Muscle layer of duodenum (tissue), 2 donors: ENCODE results near the gene HK1.

Experiments used
- H3K27ac ChIP-seq: one replicate; pipeline ENCODE4 v1.7.0; 2013; ENCODE audit warnings: mild to moderate bottlenecking, low read length
- H3K27me3 ChIP-seq: one replicate; pipeline ENCODE4 v1.7.0; 2013; ENCODE audit warnings: low read depth, mild to moderate bottlenecking, control low read depth, low read length
- H3K36me3 ChIP-seq, 2 donors: one replicate each; pipeline ENCODE4 v1.7.0; 2013; ENCODE audit warnings: low read length in 2 of 2, control low read depth in 1 of 2, mild to moderate bottlenecking in 1 of 2; ENCODE audit not compliant: insufficient read depth in 2 of 2, control insufficient read depth in 1 of 2
- H3K4me1 ChIP-seq, 2 donors: one replicate each; pipeline ENCODE4 v1.7.0; 2013; ENCODE audit warnings: low read length in 2 of 2, mild to moderate bottlenecking in 2 of 2, control low read depth in 1 of 2, moderate library complexity in 1 of 2; ENCODE audit not compliant: insufficient read depth in 2 of 2, control insufficient read depth in 1 of 2
- H3K4me3 ChIP-seq, 2 donors: one replicate each; pipeline ENCODE4 v1.7.0; 2013; ENCODE audit warnings: low read length in 2 of 2, low read depth in 1 of 2, mild to moderate bottlenecking in 1 of 2
- H3K9me3 ChIP-seq, 2 donors: one replicate each; pipeline ENCODE4 v1.7.0; 2013; ENCODE audit warnings: low read length in 2 of 2, control low read depth in 1 of 2, mild to moderate bottlenecking in 1 of 2; ENCODE audit not compliant: control insufficient read depth in 1 of 2
- donor health status: healthy.

HK1 gene

GRCh38 chr10:69364232-69364940 lies 86.1 kb downstream of the HK1 start:
- Histone ChIP-seq H3K36me3 (peaks cover 23 to 44% of the 10 kb centered on the region in 2 donors), H3K9me3 (no peaks in the 10 kb centered on the region), H3K4me1 (peaks cover 12 to 29% of the 10 kb centered on the region in 2 donors), H3K27me3 (no peaks in the 10 kb centered on the region), H3K4me3 (no peak overlapping the region), H3K27ac (no peak overlapping the region)

- no peaks in the 10 kb centered on the region for H3K27me3 ChIP-seq
- peaks cover 0 to 6% of the 10 kb centered on the region in 2 donors for H3K4me1 ChIP-seq
- H3K9me3 ChIP-seq = no peaks in the 10 kb centered on the region
- peaks cover 42 to 60% of the 10 kb centered on the region in 2 donors for H3K36me3 ChIP-seq
- H3K4me3 ChIP-seq = no peak overlapping the region
- H3K27ac ChIP-seq = no peak overlapping the region
Measured at GRCh38 chr10:69366738-69367137, 88.4 kb downstream of the HK1 start.

GRCh38 chr10:69367469-69367868 lies 89.2 kb downstream of the HK1 start:
- H3K4me3 ChIP-seq = no peak overlapping the region
- no peaks in the 10 kb centered on the region for H3K27me3 ChIP-seq
- H3K4me1 ChIP-seq = peaks cover 0 to 5% of the 10 kb centered on the region in 2 donors
- H3K9me3 ChIP-seq = no peaks in the 10 kb centered on the region
- no peak overlapping the region for H3K27ac ChIP-seq
- peaks cover 42 to 58% of the 10 kb centered on the region in 2 donors for H3K36me3 ChIP-seq

DNA sequence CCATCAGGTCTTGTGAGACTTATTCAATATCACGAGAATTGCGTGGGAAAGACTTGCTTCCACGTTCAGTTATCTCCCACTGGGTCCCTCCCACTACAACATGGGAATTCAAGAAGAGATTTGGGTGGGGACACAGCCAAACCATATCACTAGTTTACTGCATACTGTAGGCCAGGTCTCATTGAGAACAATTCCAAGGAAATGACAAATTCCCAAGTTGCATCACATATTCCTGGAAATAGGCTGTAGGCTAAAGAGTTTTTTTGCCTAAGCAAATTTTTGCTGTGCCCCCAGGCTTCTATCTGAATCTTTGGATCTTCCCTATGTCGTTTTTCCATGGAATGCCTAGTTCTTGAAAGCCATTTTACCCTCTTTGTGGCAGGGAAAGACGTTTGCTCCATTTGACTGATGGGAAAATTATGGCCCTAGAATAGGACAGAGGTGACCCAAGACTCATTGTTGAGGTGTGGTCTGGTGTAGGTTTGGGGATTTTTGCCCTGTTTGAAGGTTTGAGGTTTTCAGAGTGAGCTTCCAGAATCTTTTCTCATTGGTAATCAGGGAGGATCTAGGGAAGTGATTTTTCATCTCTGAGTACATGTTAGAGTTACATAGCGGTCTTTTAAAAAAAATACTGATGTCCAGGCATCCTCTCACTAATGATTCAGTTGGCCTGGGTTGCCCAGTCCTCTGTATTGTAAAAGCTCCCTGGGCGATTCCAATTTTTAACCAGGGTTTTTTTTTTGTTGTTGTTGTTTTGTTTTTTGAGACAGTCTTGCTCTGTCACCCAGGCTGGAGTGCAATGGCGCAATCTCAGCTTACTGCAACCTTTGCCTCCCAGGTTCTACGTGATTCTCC lies 94.1 kb downstream of the HK1 start:
- no peak overlapping the region for H3K4me3 ChIP-seq
- no peaks in the 10 kb centered on the region for H3K9me3 ChIP-seq
- H3K27ac ChIP-seq = no peak overlapping the region
- peaks cover 36 to 40% of the 10 kb centered on the region in 2 donors for H3K36me3 ChIP-seq
- no peaks in the 10 kb centered on the region for H3K27me3 ChIP-seq
- peaks cover 12 to 17% of the 10 kb centered on the region in 2 donors for H3K4me1 ChIP-seq

DNA sequence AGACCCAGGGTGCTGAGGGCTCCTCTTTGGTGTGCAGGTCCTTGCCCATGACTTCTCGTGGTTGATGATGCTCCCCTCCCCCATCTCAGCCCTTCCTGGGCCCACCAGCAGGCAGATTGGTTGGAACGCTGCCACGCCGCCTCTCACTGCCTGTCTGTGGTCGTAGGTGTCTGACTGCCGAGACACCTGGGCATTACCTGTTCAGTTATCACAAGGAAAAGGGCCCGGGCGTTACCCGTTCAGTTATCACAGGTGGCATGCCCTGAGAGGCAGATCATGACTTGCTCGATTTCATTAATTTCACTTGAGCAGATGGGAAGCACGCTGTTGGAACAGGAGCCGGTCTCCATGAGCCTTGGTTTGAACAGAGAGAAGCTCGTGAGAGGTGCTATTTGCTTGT lies 95.9 kb downstream of the HK1 start:
- peaks cover 12 to 20% of the 10 kb centered on the region in 2 donors for H3K4me1 ChIP-seq
- peaks cover 26 to 30% of the 10 kb centered on the region in 2 donors for H3K36me3 ChIP-seq
- no peaks in the 10 kb centered on the region for H3K9me3 ChIP-seq
- H3K27me3 ChIP-seq = no peaks in the 10 kb centered on the region
- H3K27ac ChIP-seq = no peak overlapping the region
- no peak overlapping the region for H3K4me3 ChIP-seq

GRCh38 chr10:69374931-69375306 lies 96.6 kb downstream of the HK1 start:
- Histone ChIP-seq H3K27me3 (no peaks in the 10 kb centered on the region), H3K36me3 (peaks cover 28 to 30% of the 10 kb centered on the region in 2 donors), H3K4me3 (peak overlapping the region in 1 of 2 donors; percentile 15), H3K4me1 (peaks cover 12 to 20% of the 10 kb centered on the region in 2 donors), H3K27ac (no peak overlapping the region), H3K9me3 (no peaks in the 10 kb centered on the region)

DNA sequence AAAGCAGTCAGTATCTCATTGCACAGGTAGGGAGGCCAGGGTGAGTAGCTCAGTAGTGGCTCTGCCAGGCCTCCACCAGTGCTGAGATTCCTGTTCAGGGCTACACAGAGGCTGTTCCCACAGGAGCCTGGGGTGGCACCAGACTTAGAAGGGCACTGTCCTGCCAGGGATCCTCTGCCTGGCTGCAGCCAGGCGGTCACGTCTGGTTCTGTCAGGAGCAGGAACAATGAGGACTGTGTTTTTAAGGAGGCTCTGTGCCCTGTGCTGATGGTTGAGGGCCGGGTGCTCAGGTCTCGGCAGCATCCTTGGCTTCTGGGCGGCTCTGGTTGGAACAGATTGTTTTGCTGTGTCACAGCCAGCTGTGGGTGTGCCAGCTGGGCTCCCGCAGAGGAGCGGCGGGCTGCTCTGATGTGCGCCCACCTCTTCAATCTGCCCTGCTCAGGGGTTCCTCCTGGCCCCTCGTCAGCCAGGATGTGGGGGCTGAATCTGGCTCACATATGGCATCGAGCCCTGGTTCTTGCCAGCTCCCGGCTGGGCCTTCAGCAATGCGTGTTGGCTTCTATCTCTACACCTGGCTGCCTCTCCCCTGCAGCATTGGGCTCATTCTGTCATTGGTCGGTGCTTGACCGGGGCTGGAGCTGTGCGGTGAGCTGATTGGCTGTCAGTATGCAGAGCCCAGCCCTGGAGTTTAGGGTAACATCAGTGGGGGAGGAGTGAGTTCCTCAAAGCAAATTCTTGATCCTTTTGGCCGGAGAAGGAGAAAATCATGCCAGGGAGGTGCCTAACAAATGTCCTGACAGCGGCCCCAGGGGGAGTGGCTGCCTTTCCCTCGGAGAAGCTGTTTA lies 97.2 kb downstream of the HK1 start:
- Histone ChIP-seq H3K27me3 (no peaks in the 10 kb centered on the region), H3K4me3 (peak overlapping the region in 1 of 2 donors; percentile 15), H3K36me3 (peaks cover 23 to 30% of the 10 kb centered on the region in 2 donors), H3K27ac (no peak overlapping the region), H3K4me1 (peaks cover 12 to 20% of the 10 kb centered on the region in 2 donors), H3K9me3 (no peaks in the 10 kb centered on the region)

GRCh38 chr10:69376662-69377061 lies 98.4 kb downstream of the HK1 start:
- no peak overlapping the region for H3K27ac ChIP-seq

GRCh38 chr10:69377191-69377590 lies 98.9 kb downstream of the HK1 start:
- peaks cover 12 to 20% of the 10 kb centered on the region in 2 donors for H3K4me1 ChIP-seq
- H3K4me3 ChIP-seq = no peak overlapping the region
- H3K27me3 ChIP-seq = no peaks in the 10 kb centered on the region
- H3K36me3 ChIP-seq = peaks cover 17 to 23% of the 10 kb centered on the region in 2 donors
- no peak overlapping the region for H3K27ac ChIP-seq
- no peaks in the 10 kb centered on the region for H3K9me3 ChIP-seq

More at GRCh38 chr10:69376662-69377061, 98.4 kb downstream of the HK1 start:
- Histone ChIP-seq H3K36me3 (peaks cover 17 to 24% of the 10 kb centered on the region in 2 donors), H3K4me1 (peaks cover 12 to 20% of the 10 kb centered on the region in 2 donors), H3K9me3 (no peaks in the 10 kb centered on the region), H3K4me3 (no peak overlapping the region), H3K27me3 (no peaks in the 10 kb centered on the region)

DNA sequence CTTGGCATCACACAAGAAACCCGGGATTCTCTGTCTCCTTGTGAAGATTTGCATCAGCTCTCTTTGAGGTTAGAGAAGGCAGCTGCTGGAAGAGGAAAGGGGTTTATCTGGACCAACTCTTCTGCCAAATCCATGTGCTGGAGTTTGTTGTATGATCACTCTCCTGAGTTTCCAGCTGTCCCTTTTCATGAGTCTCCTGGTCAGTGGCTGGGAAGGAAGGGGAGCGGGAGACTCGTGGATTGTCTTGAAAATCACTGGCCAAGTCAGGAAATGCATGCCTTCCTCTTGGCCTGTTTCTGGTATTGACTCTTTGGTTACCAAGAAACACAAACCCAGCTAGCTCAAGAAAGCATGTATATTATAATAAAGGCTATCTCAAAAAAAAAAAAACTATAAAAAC lies 99.6 kb downstream of the HK1 start:
- Histone ChIP-seq H3K27ac (peak overlapping the region; percentile 14), H3K9me3 (no peaks in the 10 kb centered on the region), H3K36me3 (peaks cover 23 to 30% of the 10 kb centered on the region in 2 donors), H3K27me3 (no peaks in the 10 kb centered on the region), H3K4me1 (peaks cover 12 to 20% of the 10 kb centered on the region in 2 donors), H3K4me3 (no peak overlapping the region)

DNA sequence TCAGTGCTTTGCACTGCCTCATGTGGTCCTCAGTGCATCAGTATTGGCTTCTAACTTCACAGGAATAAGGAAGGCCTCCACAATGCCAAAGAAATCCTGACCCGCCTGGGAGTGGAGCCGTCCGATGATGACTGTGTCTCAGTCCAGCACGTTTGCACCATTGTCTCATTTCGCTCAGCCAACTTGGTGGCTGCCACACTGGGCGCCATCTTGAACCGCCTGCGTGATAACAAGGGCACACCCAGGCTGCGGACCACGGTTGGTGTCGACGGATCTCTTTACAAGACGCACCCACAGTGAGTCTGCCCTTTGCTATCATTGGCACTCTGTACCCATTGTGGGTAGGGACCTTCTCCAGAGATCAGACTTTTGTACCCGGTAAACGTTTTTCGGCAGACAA lies 101.5 kb downstream of the HK1 start:
- Histone ChIP-seq H3K4me1 (peaks cover 11 to 20% of the 10 kb centered on the region in 2 donors), H3K4me3 (no peak overlapping the region), H3K36me3 (peaks cover 35 to 49% of the 10 kb centered on the region in 2 donors), H3K27me3 (no peaks in the 10 kb centered on the region), H3K9me3 (no peaks in the 10 kb centered on the region), H3K27ac (no peak overlapping the region)
